ENCODE results near the gene PTGES3.

DNA sequence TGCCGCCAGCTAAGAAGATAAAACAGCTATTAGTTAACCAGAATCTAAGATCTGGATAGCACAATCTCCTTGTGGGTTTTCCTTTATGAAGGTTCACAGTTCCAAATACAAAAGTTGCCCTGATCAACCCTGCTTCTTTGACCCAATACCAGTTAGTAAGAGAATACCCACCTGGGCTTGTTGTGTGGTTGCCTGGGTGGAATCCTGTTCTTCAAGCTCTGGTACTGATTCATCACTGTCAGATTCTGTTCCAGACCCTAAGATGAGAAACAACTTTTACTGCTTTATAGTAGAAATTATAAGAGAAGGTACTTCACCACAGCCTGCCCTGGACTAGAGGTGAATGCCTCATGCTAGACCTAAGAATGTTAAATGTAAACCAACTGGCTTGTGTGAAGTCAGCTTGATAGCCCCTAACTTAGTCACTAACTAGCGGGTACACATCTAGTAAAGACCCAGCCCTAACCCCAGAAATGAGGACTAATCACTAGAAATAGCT lies 26.4 kb upstream of the PTGES3 start:
- TF ChIP-seq CTCF (IDR thresholded peaks at IDR 0.05; ENCODE audit: low read length) (no peak), EZH2 (IDR thresholded peaks at IDR 0.05; ENCODE audit: borderline replicate concordance, low read length) (no peak)

Data from OCI-LY1 (cell line).